AG09309 (cell line): ENCODE measurements around the gene TRRAP.

ENCODE experiments used
- DNase-seq: peaks from one replicate; pipeline ENCODE4 v3.0.0-alpha.2; 2010; ENCODE audit warnings: low read depth
- H3K4me3 ChIP-seq: 2 replicates; pipeline ENCODE4 v1.5.1; 2011; ENCODE audit warnings: mild to moderate bottlenecking, low read depth, low read length, moderate library complexity; ENCODE audit not compliant: control insufficient read depth
- CTCF ChIP-seq: IDR thresholded peaks from 2 replicates; pipeline ENCODE4 v1.5.1; 2011; ENCODE audit warnings: mild to moderate bottlenecking, low read depth, low read length, inconsistent platforms; ENCODE audit not compliant: insufficient read depth, control insufficient read depth; ENCODE audit errors: missing control alignments

TRRAP gene

GRCh38 chr7:99031496-99031895 is 153.2 kb downstream of the TRRAP start:
- DNase-seq: no peak
- TF ChIP-seq CTCF: no peak
- no peak overlapping the region for H3K4me3 ChIP-seq

GRCh38 chr7:99032928-99033327 is 154.6 kb downstream of the TRRAP start:
- H3K4me3 ChIP-seq: no peak overlapping the region
- TF ChIP-seq CTCF: no peak
- no peak for DNase-seq

- no peak for TF ChIP-seq CTCF
- no peak for DNase-seq
- H3K4me3 ChIP-seq: no peak overlapping the region
Measured at GRCh38 chr7:99033765-99034164, 155.4 kb downstream of the TRRAP start.

- no peak for TF ChIP-seq CTCF
- no peak for DNase-seq
- no peak overlapping the region for H3K4me3 ChIP-seq
Measured at GRCh38 chr7:99034932-99035722, 156.8 kb downstream of the TRRAP start.

GRCh38 chr7:99035723-99036545 is 157.6 kb downstream of the TRRAP start:
- no peak for DNase-seq
- TF ChIP-seq CTCF: no peak
- H3K4me3 ChIP-seq: no peak overlapping the region

- DNase-seq: no peak
- TF ChIP-seq CTCF: peak; percentile 48
- no peak overlapping the region for H3K4me3 ChIP-seq
Measured at GRCh38 chr7:99036546-99037111, 158.3 kb downstream of the TRRAP start.
